HG02840 (cell line): ENCODE data around the gene INAFM1.
A peak's percentile ranks its signal among the peaks of the same experiment; 100 is the strongest.
"Not testable (repeated sequence)": the region's sequence is repeated elsewhere in the genome, so short reads cannot be mapped to it uniquely, and the experiment has no call there.

Experiments
- ATAC-seq: cut with Tn5 transposase; IDR thresholded peaks from one replicate; pipeline ENCODE4 v1.9.1; 2021; ENCODE audit warnings: mild to moderate bottlenecking, moderate library complexity, moderate number of reproducible peaks; ENCODE audit not compliant: unreplicated experiment, low FRiP score

INAFM1 gene

GRCh38 chr19:47266401-47266941, 8.2 kb upstream of the INAFM1 start:
- no peak for ATAC-seq

- ATAC-seq = no peak
These were observed 7.3 kb upstream of the INAFM1 start for GRCh38 chr19:47267350-47267759.

- ATAC-seq = no peak
These were observed 6.7 kb upstream of the INAFM1 start for GRCh38 chr19:47268028-47268427.

DNA sequence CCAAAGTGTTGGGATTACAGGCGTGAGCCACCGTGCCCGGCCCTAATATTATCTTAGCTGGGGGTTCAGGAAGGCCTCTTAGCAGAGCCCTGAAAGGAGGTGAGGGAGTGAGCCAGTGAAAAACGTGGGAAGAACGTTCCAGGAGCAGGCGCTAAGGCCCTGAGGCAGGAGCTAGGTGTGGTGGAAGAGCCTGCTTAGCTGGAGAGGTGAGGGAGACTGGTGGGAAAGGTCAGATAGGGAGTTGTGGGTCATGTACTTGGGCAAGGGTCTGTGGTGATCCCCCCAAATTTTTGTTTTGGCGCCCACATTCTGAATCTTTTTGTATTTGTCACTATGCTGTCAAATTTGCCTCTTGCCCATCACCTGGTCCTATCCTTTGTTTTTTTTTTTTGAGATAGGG, 5.1 kb upstream of the INAFM1 start:
- ATAC-seq = no peak

GRCh38 chr19:47270408-47270807, 4.3 kb upstream of the INAFM1 start:
- ATAC-seq = no peak

DNA sequence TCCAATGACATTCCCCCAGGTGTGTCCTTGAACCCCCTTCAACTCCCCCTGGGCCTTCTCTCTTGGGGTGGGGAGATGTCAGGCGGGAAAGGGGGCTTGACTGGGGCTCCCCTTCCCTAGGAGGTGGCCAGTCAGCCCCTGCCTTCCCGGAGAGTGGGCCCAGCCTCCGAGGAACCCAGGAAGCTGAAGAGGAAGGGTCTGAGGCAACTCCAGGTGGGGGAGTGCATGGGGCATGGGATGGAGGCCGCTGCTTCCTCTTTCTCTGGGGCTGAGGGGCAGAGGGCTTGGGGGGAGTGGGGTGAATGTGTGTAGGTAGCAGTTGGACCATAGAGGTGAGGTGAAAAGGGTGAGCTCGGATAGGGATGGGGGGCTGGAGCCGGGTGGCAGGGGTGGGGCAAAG, 2.7 kb upstream of the INAFM1 start:
- ATAC-seq = no peak

GRCh38 chr19:47272448-47273312, 2.0 kb upstream of the INAFM1 start:
- no peak for ATAC-seq

- ATAC-seq = peak; percentile 51
These were observed 1.2 kb upstream of the INAFM1 start for GRCh38 chr19:47273313-47274070.

DNA sequence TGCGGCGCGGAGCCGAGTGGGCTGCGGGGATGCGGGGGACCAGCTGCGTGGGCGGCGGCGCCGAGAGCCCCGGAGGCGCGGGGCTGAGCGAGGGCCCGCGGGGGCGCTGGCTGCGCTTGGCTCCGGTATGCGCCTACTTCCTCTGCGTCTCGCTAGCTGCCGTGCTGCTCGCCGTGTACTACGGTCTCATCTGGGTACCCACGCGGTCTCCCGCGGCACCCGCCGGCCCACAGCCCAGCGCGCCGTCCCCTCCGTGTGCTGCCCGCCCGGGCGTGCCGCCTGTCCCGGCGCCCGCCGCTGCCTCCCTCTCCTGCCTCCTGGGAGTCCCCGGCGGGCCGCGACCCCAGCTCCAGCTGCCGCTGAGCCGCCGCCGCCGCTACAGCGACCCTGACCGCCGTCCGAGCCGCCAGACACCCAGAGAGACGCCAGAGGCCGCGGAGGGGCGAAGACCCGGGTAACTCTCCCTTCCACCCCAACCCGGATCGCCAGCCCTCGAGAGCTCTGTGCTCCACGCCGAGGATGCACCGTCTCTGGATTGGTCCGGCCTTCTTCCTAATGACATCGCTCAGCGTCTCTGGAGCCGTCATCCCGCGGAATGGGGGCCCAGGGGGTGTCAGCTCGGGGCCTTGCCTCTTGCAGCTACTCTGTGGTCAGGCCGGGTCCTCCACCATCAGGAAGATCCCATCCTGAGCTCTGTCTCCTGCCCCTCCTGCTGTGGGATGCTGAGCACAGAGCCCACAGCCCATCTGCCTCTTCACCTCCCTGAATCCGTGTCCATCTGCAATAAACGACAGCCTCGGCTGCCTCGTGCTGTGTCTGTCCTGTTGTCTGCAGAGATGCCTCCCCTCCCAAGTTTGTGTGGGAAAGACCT, 441 bp downstream of the INAFM1 start:
- ATAC-seq = peak; percentile 28

DNA sequence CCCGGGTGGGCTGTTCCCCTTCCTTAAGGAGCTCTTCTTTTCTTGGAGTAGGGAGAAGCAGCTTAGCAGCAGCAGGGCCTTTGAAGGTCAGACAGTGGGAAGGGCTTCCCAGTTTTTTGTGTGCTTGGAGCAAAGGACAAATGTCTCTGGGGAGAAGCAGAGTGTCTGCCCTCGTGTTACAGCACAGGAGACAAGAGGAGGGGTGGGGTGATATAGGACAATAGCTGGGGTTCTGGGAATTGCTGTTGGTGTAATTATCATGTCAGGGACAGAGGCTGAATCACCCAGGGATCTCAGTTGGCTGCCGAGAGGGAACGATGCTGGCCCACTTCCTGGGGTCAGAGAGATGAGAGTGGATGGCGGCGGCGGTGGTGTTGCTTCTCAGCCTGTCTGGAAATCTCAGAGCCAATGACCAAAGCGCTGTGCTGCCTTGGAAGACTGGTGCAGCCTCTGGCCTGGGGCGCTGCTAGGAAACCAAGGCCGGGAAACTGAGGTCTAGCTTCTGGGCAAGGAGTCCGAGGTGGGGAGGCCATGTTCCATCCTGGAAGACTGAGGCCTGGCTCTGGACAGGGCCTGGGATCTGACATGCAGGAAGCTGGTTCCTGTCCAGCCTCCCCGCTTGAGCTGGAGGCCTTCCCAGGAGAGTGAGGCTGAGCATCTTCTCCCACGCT, 1.2 kb downstream of the INAFM1 start:
- no peak for ATAC-seq

- ATAC-seq = not testable (repeated sequence)
These were observed 1.8 kb downstream of the INAFM1 start for GRCh38 chr19:47276513-47276912.

- no peak for ATAC-seq
These were observed 5.6 kb downstream of the INAFM1 start for GRCh38 chr19:47280183-47280797.

DNA sequence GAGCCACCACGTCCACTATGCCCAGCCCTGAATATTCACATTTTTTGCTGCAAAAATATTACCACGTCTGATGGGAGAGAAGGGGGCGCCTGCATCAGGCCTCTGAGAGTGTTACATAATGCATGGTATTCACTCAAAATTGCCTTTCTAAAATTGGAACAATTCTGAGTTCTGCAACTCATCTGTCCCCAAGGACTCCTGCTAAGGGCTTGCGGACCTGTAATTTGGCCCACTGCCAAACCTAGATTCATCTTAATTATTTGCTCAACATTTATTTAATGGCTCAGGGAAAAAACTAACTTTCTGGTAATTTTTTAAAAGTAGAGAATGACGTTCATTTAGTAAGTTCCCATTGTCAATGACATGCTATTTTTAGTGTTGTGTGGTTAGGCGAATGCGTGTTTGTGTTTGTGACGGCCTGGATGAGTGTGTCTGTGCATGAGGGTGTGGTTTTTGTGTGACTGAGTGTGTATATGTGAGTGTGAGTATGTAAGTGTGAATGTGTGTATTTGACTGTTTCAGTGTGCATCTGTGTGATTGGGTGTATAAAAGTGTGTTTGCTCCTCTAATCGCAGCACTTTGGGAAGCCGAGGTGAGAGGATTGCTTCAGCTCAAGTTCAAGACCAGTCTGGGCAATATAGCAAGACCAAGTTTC, 8.8 kb downstream of the INAFM1 start:
- no peak for ATAC-seq

DNA sequence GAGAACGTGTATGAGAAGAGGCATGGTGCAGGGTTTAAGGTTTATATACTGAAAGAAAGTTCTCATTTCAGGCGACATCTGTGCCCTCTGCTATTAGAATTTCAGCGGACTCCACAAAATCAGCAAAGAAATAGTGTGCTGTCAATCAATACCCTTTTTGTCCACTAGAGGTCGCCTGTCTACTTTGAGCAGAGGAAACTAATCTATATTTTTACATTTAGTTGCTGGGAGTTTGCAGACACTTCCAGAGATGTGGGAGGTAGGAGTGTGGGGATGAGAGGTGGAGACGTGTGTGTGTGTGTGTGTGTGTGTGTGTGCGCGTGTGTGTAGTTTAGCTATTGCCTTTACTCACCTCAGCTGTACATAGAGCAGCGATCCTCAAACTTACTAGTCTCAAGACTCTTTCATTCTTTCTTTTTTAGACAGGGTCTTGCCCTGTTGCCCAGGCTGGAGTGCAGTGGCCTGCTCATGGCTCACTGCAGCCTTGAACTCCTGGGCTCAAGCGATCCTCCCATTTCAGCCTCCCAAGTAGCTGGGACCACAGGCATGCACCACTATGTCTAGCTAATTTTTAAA, 9.7 kb downstream of the INAFM1 start:
- no peak for ATAC-seq

DNA sequence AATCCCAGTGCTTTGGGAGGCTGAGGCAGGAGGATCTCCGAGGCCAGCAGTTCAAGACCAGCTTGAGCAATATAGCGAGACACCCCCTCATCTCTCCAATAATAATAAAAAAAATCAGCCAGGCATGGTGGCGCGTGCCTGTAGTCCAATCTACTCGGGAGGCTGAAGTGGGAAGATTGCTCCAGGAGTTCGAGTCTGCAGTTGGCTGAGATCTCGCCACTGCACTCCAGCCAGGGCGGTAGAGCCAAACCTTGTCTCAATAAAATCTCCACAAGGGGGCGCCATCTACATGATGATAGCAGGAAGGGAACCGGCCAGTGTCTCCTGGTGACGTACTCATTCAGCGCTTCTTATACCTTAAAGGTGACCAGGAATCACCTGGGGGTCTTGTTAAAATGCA, 21.4 kb downstream of the INAFM1 start:
- ATAC-seq = no peak

DNA sequence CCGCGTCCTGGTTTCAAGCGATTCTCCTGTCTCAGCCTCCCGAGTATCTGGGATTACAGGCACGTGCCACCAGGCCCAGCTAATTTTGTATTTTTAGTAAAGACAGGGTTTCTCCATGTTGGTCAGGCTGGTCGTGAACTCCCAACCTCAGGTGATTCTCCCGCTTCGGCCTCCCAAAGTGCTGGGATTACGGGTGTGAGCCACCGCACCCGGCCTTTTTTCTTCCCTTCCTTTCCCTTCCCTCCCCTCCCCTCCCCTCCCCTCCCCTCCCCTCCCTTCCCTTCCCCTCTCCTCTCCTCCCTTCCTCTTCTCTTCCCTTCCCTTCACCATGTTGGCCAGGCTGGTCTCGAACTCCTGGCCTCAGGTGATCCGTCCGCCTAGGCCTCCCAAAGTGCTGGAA, 26.2 kb downstream of the INAFM1 start:
- ATAC-seq = not testable (repeated sequence)

- no peak for ATAC-seq
These were observed 27.6 kb downstream of the INAFM1 start for GRCh38 chr19:47302249-47302648.

DNA sequence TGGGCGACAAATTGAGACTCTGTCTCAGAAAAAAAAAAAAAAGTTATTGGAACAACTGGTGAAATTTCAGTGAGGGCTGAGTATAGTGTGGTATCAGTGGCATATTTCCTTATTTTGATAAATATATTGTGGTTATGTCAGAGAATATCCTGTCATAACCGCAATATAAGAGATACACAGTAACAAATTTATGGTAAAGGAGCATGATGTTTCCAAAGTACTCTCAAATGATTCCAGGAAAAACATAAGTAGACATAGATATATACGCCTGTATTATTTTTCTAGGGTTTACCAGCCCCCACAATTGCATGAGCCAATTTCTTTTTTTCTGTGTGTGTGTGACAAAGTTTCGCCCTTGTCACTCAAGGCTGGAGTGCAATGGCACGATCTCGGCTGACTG, 29.3 kb downstream of the INAFM1 start:
- ATAC-seq = no peak

- no peak for ATAC-seq
These were observed 30.6 kb downstream of the INAFM1 start for GRCh38 chr19:47305309-47305751.
